ENCODE data around the gene FMN1. TPM values are rescaled to one million over a fixed set of nuclear protein-coding genes. Genes with fewer than 3 reads are reported as not detected.

The FMN1 gene
- total RNA-seq, 1 experiment from 2014 or later = 4.5 TPM

DNA sequence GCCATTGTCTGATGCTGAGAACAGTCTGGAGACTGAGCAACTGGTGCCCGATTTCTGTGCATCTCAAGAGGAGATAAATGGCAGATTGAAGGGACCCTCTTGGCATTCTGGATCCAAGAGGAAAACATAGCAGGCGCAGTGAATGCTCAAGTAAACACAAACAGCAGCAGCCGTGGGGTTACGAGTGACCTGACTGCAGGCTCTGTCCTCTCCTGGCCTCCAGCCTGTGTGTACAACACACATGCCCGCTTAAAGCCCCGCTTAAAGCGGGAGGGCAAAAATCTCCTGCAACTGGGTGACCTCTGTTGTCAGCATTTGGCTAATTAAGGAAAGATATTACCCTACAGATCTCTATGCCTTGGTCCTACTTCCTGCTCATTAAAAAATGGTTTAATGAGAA is 356.2 kb downstream of the FMN1 start:
- Mint-ChIP-seq H3K27ac (no peak overlapping the region), H3K4me1 (peaks cover 15% of the 10 kb centered on the region)
- ATAC-seq = no peak

More for the DNA sequence above, 356.2 kb downstream of the FMN1 start:
- Mint-ChIP-seq H3K36me3 (no peaks in the 10 kb centered on the region), H3K27me3 (ENCODE audit: low read depth) (no peaks in the 10 kb centered on the region), H3K4me3 (no peak overlapping the region), H3K9me3 (no peaks in the 10 kb centered on the region)
- TF ChIP-seq CREM (CRISPR knock-in tag; IDR thresholded peaks at IDR 0.05) = no peak
- no peak for TF ChIP-seq E2F5 (CRISPR knock-in tag; IDR thresholded peaks at IDR 0.05)
- no peak for TF ChIP-seq GABPB1 (CRISPR knock-in tag; IDR thresholded peaks at IDR 0.05)
- TF ChIP-seq GRHL2 (CRISPR knock-in tag; IDR thresholded peaks at IDR 0.05; ENCODE audit: insufficient replicate concordance, severe bottlenecking) = no peak
- TF ChIP-seq, protein P1, sequence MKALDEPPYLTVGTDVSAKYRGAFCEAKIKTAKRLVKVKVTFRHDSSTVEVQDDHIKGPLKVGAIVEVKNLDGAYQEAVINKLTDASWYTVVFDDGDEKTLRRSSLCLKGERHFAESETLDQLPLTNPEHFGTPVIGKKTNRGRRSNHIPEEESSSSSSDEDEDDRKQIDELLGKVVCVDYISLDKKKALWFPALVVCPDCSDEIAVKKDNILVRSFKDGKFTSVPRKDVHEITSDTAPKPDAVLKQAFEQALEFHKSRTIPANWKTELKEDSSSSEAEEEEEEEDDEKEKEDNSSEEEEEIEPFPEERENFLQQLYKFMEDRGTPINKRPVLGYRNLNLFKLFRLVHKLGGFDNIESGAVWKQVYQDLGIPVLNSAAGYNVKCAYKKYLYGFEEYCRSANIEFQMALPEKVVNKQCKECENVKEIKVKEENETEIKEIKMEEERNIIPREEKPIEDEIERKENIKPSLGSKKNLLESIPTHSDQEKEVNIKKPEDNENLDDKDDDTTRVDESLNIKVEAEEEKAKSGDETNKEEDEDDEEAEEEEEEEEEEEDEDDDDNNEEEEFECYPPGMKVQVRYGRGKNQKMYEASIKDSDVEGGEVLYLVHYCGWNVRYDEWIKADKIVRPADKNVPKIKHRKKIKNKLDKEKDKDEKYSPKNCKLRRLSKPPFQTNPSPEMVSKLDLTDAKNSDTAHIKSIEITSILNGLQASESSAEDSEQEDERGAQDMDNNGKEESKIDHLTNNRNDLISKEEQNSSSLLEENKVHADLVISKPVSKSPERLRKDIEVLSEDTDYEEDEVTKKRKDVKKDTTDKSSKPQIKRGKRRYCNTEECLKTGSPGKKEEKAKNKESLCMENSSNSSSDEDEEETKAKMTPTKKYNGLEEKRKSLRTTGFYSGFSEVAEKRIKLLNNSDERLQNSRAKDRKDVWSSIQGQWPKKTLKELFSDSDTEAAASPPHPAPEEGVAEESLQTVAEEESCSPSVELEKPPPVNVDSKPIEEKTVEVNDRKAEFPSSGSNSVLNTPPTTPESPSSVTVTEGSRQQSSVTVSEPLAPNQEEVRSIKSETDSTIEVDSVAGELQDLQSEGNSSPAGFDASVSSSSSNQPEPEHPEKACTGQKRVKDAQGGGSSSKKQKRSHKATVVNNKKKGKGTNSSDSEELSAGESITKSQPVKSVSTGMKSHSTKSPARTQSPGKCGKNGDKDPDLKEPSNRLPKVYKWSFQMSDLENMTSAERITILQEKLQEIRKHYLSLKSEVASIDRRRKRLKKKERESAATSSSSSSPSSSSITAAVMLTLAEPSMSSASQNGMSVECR (CRISPR knock-in tag; IDR thresholded peaks at IDR 0.05; ENCODE audit: borderline replicate concordance) = no peak
- TF ChIP-seq TEAD4 (CRISPR knock-in tag; IDR thresholded peaks at IDR 0.05) = no peak
- no peak for TF ChIP-seq ZBTB21 (CRISPR knock-in tag; IDR thresholded peaks at IDR 0.05; ENCODE audit: borderline replicate concordance)
- TF ChIP-seq, protein P2, sequence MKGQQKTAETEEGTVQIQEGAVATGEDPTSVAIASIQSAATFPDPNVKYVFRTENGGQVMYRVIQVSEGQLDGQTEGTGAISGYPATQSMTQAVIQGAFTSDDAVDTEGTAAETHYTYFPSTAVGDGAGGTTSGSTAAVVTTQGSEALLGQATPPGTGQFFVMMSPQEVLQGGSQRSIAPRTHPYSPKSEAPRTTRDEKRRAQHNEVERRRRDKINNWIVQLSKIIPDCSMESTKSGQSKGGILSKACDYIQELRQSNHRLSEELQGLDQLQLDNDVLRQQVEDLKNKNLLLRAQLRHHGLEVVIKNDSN (CRISPR knock-in tag; IDR thresholded peaks at IDR 0.05) = no peak
- TF ChIP-seq AFF4 (CRISPR knock-in tag; IDR thresholded peaks at IDR 0.05; ENCODE audit: borderline replicate concordance) = no peak
- TF ChIP-seq ZNF263 (CRISPR knock-in tag; IDR thresholded peaks at IDR 0.05; ENCODE audit: low read depth) = no peak
- TF ChIP-seq IRF2 (CRISPR knock-in tag; IDR thresholded peaks at IDR 0.05; ENCODE audit: borderline replicate concordance, low read depth) = no peak
- TF ChIP-seq SP1 (CRISPR knock-in tag; conservative IDR thresholded peaks at IDR 0.05) = no peak
- no peak for TF ChIP-seq ZNF396 (CRISPR knock-in tag; IDR thresholded peaks at IDR 0.05; ENCODE audit: borderline replicate concordance)
- TF ChIP-seq, protein P3, sequence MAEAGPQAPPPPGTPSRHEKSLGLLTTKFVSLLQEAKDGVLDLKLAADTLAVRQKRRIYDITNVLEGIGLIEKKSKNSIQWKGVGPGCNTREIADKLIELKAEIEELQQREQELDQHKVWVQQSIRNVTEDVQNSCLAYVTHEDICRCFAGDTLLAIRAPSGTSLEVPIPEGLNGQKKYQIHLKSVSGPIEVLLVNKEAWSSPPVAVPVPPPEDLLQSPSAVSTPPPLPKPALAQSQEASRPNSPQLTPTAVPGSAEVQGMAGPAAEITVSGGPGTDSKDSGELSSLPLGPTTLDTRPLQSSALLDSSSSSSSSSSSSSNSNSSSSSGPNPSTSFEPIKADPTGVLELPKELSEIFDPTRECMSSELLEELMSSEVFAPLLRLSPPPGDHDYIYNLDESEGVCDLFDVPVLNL (CRISPR knock-in tag; IDR thresholded peaks at IDR 0.05; ENCODE audit: borderline replicate concordance, low read depth) = no peak
- no peak for TF ChIP-seq JUN (CRISPR knock-in tag; IDR thresholded peaks at IDR 0.05)
- DNase-seq (ENCODE audit: low spot score) = no peak
- ChIA-PET POLR2A (no interaction called here), CTCF (interaction anchor here (1.6 kb wide), 1 partner anchor 17 kb away, joined by 3 read pairs; no protein-coding TSS in a partner anchor)
